Keratinocyte (primary cell): ENCODE results near the gene SLC25A1. TPM values are rescaled to one million over a fixed set of nuclear protein-coding genes. Genes with fewer than 3 reads are reported as not detected.

Experiments used
- DNase-seq: peaks from one replicate; pipeline ENCODE4 v3.0.0-alpha.2; 2011; ENCODE audit warnings: low read depth, missing footprints, low spot score
- FAIRE-seq: peaks from 2 replicates; lab custom pipeline; 2011; peaks lifted over from hg19 to GRCh38; lab: Jason Lieb, UNC
- H2AFZ ChIP-seq: 2 replicates; pipeline ENCODE4 v1.6.0; 2012; ENCODE audit warnings: low read length, control low read depth, inconsistent platforms; ENCODE audit not compliant: control insufficient read depth
- H3K27ac ChIP-seq: 2 replicates; pipeline ENCODE4 v1.5.1; 2011; ENCODE audit warnings: low read length; ENCODE audit not compliant: control insufficient read depth, insufficient read depth
- H3K27me3 ChIP-seq: 3 replicates; pipeline ENCODE4 v1.6.0; 2011; ENCODE audit warnings: low read length; ENCODE audit not compliant: control insufficient read depth, insufficient read depth; ENCODE audit errors: extremely low read depth
- H3K36me3 ChIP-seq, 2 experiments: 2 replicates in 1 of 2; 3 replicates in 1 of 2; pipeline ENCODE4 v1.5.1; 2011; ENCODE audit warnings: low read length in 2 of 2, mild to moderate bottlenecking in 1 of 2; ENCODE audit not compliant: control insufficient read depth in 2 of 2, insufficient read depth in 2 of 2; ENCODE audit errors: extremely low read depth in 1 of 2
- H3K4me1 ChIP-seq: 3 replicates; pipeline ENCODE4 v1.5.1; 2011; ENCODE audit warnings: low read length; ENCODE audit not compliant: control insufficient read depth, insufficient read depth; ENCODE audit errors: extremely low read depth
- H3K4me2 ChIP-seq: 3 replicates; pipeline ENCODE4 v1.6.0; 2011; ENCODE audit warnings: low read depth, low read length; ENCODE audit not compliant: control insufficient read depth, insufficient read depth; ENCODE audit errors: extremely low read depth
- H3K4me3 ChIP-seq, 3 experiments: fragments of 200-600 bp in 1 of 3; sonication (generic) in 1 of 3; 2 replicates in 2 of 3; 3 replicates in 1 of 3; pipeline ENCODE4 v1.5.1; 2011 to 2016; ENCODE audit warnings: low read length in 3 of 3, mild to moderate bottlenecking in 3 of 3, control low read depth in 2 of 3, inconsistent platforms in 1 of 3, low read depth in 1 of 3, mixed read lengths in 1 of 3, mixed run types in 1 of 3, moderate library complexity in 1 of 3; ENCODE audit not compliant: control insufficient read depth in 2 of 3, insufficient read depth in 2 of 3; ENCODE audit errors: extremely low read depth in 1 of 3
- H3K79me2 ChIP-seq: 2 replicates; pipeline ENCODE4 v1.6.0; 2012; ENCODE audit warnings: low read length; ENCODE audit not compliant: control insufficient read depth, insufficient read depth
- H3K9ac ChIP-seq: 3 replicates; pipeline ENCODE4 v1.6.0; 2011; ENCODE audit warnings: low read length; ENCODE audit not compliant: control insufficient read depth, insufficient read depth; ENCODE audit errors: extremely low read depth
- H3K9me1 ChIP-seq: 3 replicates; pipeline ENCODE4 v1.6.0; 2011; ENCODE audit warnings: low read length; ENCODE audit not compliant: control insufficient read depth, insufficient read depth; ENCODE audit errors: extremely low read depth
- H3K9me3 ChIP-seq: 2 replicates; pipeline ENCODE4 v1.5.1; 2012; ENCODE audit warnings: low read depth, low read length; ENCODE audit not compliant: control insufficient read depth
- H4K20me1 ChIP-seq: 3 replicates; pipeline ENCODE4 v1.6.0; 2011; ENCODE audit warnings: low read length; ENCODE audit not compliant: control insufficient read depth, insufficient read depth; ENCODE audit errors: extremely low read depth
- EZH2 ChIP-seq: IDR thresholded peaks from one replicate; pipeline ENCODE4 v1.6.1; 2012; ENCODE audit warnings: inconsistent platforms, mild to moderate bottlenecking, low read length, moderate library complexity
- dilution Hi-C: fragments of 300-500 bp; cut with MboI; formaldehyde crosslinking; loops from one replicate; pipeline ENCODE4 v1.7.0; 2020; ENCODE audit warnings: low sequenced_read_pairs; ENCODE audit not compliant: extremely low pct_ligation_motif_present
- polyA plus RNA-seq, 5 experiments: library from polyadenylated mRNA; depleted of rRNA in 3 of 5; stranded (reverse) in 3 of 5; stranded (forward) in 1 of 5; unstranded in 1 of 5; fragments of >200 nt; gene quantifications; 1 replicate in 1 of 5; 2 replicates in 3 of 5; 3 replicates in 1 of 5; pipeline versions ENCODE4 v1.2.1 to v1.2.3, GENCODE V29; 2011 to 2012; ENCODE audit warnings: missing spikeins in 2 of 5, low read depth in 1 of 5, low replicate concordance in 1 of 5
- TF ChIP-seq, protein P1 (sequence below), 3 experiments: IDR thresholded peaks in 1 of 3; conservative IDR thresholded peaks in 1 of 3; optimal IDR thresholded peaks in 1 of 3; 2 replicates in 2 of 3; 3 replicates in 1 of 3; pipeline versions ENCODE3 to v1.5.1; 2011; ENCODE audit warnings: low read length in 3 of 3, mild to moderate bottlenecking in 3 of 3, moderate library complexity in 2 of 3, control low read depth in 1 of 3, inconsistent platforms in 1 of 3; ENCODE audit not compliant: insufficient read depth in 2 of 3; ENCODE audit errors: extremely low read depth in 1 of 3

The SLC25A1 gene
- polyA plus RNA-seq, 1 donor (not counting 4 experiments of a cell fraction or from before 2014, with no cell fraction given) = 27.7 TPM

DNA sequence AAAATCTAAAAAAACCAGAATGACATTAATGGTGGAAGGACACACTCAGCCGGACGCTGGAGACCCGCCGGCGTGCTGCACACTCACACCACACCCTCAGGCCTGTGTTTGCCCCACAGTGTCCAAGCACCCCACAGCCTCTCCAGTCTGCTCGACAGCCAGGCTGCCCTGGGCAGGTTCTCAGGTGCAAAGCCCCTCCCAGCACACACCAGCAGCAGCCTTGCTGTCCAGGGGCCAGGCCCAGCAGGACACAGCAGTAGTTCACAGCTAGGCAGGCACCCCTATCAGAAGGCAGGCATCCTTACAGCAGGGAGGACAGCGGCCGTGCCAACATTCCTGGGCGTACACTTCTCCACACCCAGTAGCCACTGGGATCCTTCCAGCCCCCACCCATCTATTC, 1.7 kb upstream of the SLC25A1 start:
- no peak for FAIRE-seq

DNA sequence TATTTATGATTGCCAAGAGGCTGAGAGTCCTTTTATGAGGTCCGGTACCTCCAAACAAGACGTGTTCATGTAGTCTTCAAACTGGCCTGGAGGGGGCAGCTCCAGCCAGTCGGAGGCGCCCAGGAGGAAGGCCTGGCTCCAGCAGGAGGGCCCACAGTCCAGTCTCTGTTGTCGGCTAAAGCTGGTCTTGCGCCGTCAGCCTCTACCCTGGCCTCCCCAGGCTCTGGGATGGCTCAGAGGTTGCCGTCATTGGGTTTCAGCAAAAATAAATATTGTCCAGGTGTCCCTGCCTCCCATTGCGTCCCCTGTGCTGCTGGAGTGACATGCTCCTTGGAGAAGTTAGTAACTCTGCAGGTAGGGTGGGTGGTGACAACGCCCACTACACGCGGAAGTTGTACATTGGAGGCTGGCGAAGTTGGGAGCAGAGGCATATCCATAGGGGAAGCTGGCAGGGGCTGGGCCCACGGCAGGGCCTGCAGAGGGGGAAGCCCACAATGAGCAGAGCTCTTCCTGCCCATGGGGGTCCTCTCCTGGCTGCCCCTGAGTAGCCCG, 1.0 kb upstream of the SLC25A1 start:
- dilution Hi-C loops = no loop called here
- DNase-seq (peak; percentile 32), FAIRE-seq (peak; percentile 67)
- Histone ChIP-seq H3K4me2 (peak overlapping the region; percentile 90), H3K9me1 (no peaks in the 10 kb centered on the region), H3K36me3 (peaks cover 5 to 12% of the 10 kb centered on the region in 2 experiments), H3K27me3 (no peaks in the 10 kb centered on the region), H3K79me2 (peaks cover 14% of the 10 kb centered on the region), H3K4me1 (peaks cover 25% of the 10 kb centered on the region), H3K27ac (peak overlapping the region; percentile 26), H3K9ac (peak overlapping the region; percentile 60), H4K20me1 (peaks cover 5% of the 10 kb centered on the region), H2AFZ (peak overlapping the region; percentile 60), H3K4me3 (peak overlapping the region in 2 of 3 experiments; percentile 56 to 74), H3K9me3 (no peaks in the 10 kb centered on the region)
- no peak for TF ChIP-seq EZH2
- TF ChIP-seq, protein P1, sequence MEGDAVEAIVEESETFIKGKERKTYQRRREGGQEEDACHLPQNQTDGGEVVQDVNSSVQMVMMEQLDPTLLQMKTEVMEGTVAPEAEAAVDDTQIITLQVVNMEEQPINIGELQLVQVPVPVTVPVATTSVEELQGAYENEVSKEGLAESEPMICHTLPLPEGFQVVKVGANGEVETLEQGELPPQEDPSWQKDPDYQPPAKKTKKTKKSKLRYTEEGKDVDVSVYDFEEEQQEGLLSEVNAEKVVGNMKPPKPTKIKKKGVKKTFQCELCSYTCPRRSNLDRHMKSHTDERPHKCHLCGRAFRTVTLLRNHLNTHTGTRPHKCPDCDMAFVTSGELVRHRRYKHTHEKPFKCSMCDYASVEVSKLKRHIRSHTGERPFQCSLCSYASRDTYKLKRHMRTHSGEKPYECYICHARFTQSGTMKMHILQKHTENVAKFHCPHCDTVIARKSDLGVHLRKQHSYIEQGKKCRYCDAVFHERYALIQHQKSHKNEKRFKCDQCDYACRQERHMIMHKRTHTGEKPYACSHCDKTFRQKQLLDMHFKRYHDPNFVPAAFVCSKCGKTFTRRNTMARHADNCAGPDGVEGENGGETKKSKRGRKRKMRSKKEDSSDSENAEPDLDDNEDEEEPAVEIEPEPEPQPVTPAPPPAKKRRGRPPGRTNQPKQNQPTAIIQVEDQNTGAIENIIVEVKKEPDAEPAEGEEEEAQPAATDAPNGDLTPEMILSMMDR (optimal IDR thresholded peaks at IDR 0.05 in 1 of 3, IDR thresholded peaks at IDR 0.05 in 1 of 3, conservative IDR thresholded peaks at IDR 0.05 in 1 of 3; ENCODE audit: extremely low read depth in 1 of 3, insufficient read depth in 2 of 3, low read length in 3 of 3) = peak; percentile 67 to 76 (median 70)

More for the DNA sequence above, 1.7 kb upstream of the SLC25A1 start:
- DNase-seq = no peak
- peaks cover 5% of the 10 kb centered on the region for H4K20me1 ChIP-seq
- no peak for TF ChIP-seq EZH2
- TF ChIP-seq, protein P1 (optimal IDR thresholded peaks at IDR 0.05 in 1 of 3, IDR thresholded peaks at IDR 0.05 in 1 of 3, conservative IDR thresholded peaks at IDR 0.05 in 1 of 3; ENCODE audit: extremely low read depth in 1 of 3, insufficient read depth in 2 of 3, low read length in 3 of 3) = no peak
- no peak overlapping the region for H3K27ac ChIP-seq
- H3K27me3 ChIP-seq = no peaks in the 10 kb centered on the region
- H2AFZ ChIP-seq = no peak overlapping the region
- H3K4me1 ChIP-seq = peaks cover 19% of the 10 kb centered on the region
- H3K9ac ChIP-seq = no peak overlapping the region
- H3K79me2 ChIP-seq = peaks cover 14% of the 10 kb centered on the region
- H3K9me1 ChIP-seq = no peaks in the 10 kb centered on the region
- H3K36me3 ChIP-seq = peaks cover 5 to 12% of the 10 kb centered on the region in 2 experiments
- no peak overlapping the region for H3K4me2 ChIP-seq
- H3K9me3 ChIP-seq = no peaks in the 10 kb centered on the region
- no peak overlapping the region for H3K4me3 ChIP-seq
- dilution Hi-C loops = no loop called here
